Measurements from ENCODE around the gene BRINP2.

Gene BRINP2

DNA sequence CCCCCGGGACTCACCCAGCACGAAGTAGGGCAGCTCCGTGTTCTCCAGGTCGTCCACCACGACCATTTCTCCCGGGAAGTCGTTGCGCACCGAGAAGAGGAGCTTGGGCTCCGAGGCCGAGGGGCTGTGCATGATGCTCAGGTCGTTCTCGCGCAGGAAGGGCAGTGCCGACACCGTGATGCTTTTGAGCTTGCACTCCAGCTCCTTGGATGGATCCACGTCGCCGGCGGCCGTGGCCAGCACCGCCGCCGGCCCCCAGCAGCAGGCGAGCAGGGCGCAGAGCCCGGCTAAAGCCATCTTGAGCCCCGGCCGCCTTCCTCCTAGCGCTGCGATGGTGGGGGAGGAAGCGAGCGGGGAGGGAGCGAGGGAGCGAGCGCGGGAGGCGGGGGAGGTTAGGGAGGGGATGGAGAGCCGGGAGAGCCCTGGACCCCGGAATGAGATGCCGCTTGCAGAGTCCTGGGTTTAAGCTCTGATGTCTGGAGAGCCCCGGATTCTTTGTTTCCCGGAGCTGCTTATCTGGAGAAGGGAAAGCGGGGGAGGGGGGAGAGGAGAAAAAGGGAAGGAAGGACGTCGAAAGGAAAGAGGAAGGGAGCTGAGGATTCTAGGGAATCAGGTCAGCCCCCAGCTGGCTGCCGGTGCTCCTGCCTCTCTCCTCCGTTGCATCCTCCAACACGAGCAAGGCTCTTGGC, 6.2 kb upstream of the BRINP2 start, which contains the start of gene ASTN1:
Gene ASTN1, minus strand, starts transcription at position 333 of the 689 bp plus-strand sequence. Its CDS starts 36 bp downstream, at position 297.
- TF ChIP-seq, protein P1, sequence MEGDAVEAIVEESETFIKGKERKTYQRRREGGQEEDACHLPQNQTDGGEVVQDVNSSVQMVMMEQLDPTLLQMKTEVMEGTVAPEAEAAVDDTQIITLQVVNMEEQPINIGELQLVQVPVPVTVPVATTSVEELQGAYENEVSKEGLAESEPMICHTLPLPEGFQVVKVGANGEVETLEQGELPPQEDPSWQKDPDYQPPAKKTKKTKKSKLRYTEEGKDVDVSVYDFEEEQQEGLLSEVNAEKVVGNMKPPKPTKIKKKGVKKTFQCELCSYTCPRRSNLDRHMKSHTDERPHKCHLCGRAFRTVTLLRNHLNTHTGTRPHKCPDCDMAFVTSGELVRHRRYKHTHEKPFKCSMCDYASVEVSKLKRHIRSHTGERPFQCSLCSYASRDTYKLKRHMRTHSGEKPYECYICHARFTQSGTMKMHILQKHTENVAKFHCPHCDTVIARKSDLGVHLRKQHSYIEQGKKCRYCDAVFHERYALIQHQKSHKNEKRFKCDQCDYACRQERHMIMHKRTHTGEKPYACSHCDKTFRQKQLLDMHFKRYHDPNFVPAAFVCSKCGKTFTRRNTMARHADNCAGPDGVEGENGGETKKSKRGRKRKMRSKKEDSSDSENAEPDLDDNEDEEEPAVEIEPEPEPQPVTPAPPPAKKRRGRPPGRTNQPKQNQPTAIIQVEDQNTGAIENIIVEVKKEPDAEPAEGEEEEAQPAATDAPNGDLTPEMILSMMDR (IDR thresholded peaks at IDR 0.05; ENCODE audit: low read depth, low read length, missing control alignments) = no peak
- DNase-seq (ENCODE audit: low read depth) = no peak
- no peak within 1 kb of the TSS for H3K4me3 ChIP-seq (ENCODE audit: low read depth, low read length)

DNA sequence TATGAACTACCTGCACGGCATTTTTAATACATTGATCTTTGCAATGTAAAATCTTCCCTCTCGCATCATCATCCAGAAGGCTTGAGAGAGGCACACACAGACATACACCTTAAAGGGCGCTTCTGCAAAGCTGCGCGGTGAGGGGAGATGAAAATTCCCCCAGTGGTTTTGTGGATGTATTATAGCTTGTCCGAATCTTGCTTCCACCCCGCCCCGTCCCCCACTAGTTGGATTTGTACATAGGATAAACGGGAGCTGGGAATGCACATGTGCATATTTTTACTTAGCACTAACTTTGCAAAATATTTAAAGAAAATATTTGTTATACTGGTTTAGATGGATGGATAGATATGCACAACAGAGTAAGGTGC, 5.7 kb upstream of the BRINP2 start:
- no peak for DNase-seq (ENCODE audit: low read depth)
- H3K4me3 ChIP-seq (ENCODE audit: low read depth, low read length) = no peak overlapping the region
- TF ChIP-seq, protein P1 (IDR thresholded peaks at IDR 0.05; ENCODE audit: low read depth, low read length, missing control alignments) = no peak

DNA sequence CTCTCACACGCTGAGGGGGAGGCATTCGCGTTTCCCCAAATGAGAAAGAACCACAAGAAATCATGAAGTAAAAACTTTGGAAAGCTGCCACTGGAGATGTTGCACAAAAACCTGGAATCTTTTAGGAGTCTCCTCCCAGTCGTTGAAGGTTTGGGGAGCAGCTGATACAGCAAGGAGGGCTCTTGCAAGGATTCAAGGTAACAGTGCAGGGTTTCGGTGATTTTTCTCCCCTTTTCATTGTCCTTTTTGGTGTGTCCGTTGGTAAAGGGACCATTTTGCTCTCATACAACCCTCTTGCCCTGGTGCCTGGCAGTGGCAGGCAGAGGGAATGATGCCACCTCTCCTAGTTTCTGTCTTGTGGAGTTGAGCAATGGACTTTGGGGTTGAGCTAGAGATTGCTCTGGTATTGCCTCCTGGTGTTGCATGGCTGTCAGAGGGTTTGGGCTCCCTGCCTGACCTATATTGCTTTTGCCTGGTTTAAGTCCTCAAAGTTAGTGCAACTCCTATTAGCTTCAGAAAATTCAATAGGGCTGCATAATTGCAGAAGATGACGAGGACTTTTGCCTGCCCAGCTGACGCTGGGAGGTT, 872 bp downstream of the BRINP2 start:
- DNase-seq (ENCODE audit: low read depth) = no peak
- no peak overlapping the region for H3K4me3 ChIP-seq (ENCODE audit: low read depth, low read length)

DNA sequence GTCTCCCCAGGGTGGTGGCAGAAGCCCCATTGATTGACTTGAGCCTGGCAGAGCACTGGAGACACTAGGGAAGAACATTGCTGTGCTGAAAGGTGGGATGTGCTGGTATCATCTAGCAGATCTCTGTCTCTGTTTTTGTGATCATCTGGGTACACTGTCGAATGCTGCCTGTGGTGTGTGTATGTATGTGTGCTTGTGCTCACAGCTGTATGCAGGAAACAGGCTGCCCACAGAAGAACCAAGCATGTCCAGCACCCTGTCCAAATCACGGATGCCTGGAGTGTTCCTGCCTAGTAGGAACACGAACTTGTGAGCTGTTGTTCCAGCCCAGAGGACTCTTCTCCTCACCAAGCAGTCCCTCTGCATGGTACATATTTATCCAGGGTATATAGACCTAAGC, 1.5 kb downstream of the BRINP2 start:
- TF ChIP-seq, protein P1 (IDR thresholded peaks at IDR 0.05; ENCODE audit: low read depth, low read length, missing control alignments) = no peak
- DNase-seq (ENCODE audit: low read depth) = no peak
- H3K4me3 ChIP-seq (ENCODE audit: low read depth, low read length) = no peak overlapping the region

More for the DNA sequence above, 872 bp downstream of the BRINP2 start:
- TF ChIP-seq, protein P1 (IDR thresholded peaks at IDR 0.05; ENCODE audit: low read depth, low read length, missing control alignments) = no peak

DNA sequence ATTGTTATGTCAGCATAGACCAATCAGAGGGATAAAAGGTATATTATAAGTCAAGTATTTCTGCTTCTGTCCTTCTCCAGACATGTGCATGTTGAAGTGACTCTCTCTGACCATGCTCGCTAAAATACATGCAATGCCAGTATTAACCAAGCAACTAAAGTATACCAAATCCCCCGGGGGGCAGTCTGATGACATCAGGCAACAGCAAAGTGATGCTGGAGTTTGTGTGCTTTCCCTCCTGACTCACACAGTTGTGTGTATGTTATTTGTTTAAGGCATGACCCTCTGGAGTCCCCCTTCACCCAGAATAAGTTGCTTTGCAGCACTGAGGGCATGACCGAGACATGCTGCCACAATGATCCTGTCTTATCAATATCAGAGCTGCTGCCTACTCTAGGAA, 2.1 kb downstream of the BRINP2 start:
- no peak overlapping the region for H3K4me3 ChIP-seq (ENCODE audit: low read depth, low read length)
- no peak for DNase-seq (ENCODE audit: low read depth)
- TF ChIP-seq, protein P1 (IDR thresholded peaks at IDR 0.05; ENCODE audit: low read depth, low read length, missing control alignments) = no peak

DNA sequence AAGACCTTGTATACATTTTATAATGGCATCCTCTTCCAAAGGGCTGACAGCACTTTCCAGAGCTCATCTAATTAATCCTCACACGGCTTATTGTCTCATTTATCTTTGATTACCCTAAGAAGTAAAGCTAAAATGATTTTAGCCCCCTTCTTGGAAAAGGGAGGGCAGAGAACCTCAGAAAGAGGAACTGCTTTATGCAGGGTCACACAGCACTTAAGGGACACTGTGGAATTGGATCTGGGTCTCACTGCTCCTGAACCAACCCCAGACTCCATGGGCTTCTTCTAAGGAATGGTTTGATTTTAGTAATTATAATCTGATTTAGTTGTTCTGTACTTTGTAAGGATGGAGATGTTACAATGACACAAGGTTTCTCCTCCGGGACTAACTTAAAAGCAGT, 3.2 kb downstream of the BRINP2 start:
- DNase-seq (ENCODE audit: low read depth) = no peak
- H3K4me3 ChIP-seq (ENCODE audit: low read depth, low read length) = no peak overlapping the region
- TF ChIP-seq, protein P1 (IDR thresholded peaks at IDR 0.05; ENCODE audit: low read depth, low read length, missing control alignments) = no peak
